AG04450 (cell line): ENCODE results near the gene RRBP1. TPM values are rescaled to one million over a fixed set of nuclear protein-coding genes. Genes with fewer than 3 reads are reported as not detected.

Experiments
- CTCF ChIA-PET: fragments of 300-600, 350-600 bp; formaldehyde crosslinking; extraction: SDS; loops from one replicate; lab custom pipeline; 2022; ENCODE audit warnings: antibody characterized with exemption, inconsistent platforms; lab: Charles Lee
- POLR2A ChIA-PET: fragments of 350-600 bp; formaldehyde crosslinking; extraction: SDS; loops from one replicate; lab custom pipeline; 2021; ENCODE audit warnings: antibody characterized with exemption, inconsistent platforms; lab: Yijun Ruan, JAX
- DNase-seq: peaks from one replicate; pipeline ENCODE4 v3.0.0-alpha.2; 2011; ENCODE audit warnings: low read depth, low spot score
- H3K27ac ChIP-seq: one replicate; pipeline ENCODE4 v1.5.1; 2012; ENCODE audit warnings: low read depth, low read length, control low read depth
- H3K27me3 ChIP-seq: one replicate; pipeline ENCODE4 v1.6.0; 2012; ENCODE audit warnings: low read length; ENCODE audit not compliant: control insufficient read depth, insufficient read depth
- H3K4me3 ChIP-seq: 2 replicates; pipeline ENCODE4 v1.5.1; 2011; ENCODE audit warnings: mild to moderate bottlenecking, low read depth, low read length, control low read depth
- H3K9me3 ChIP-seq: 2 replicates; pipeline ENCODE4 v1.5.1; 2012; ENCODE audit warnings: low read length; ENCODE audit not compliant: control insufficient read depth, insufficient read depth
- polyA plus RNA-seq: library from polyadenylated mRNA; depleted of rRNA; stranded (reverse); fragments of >200 nt; gene quantifications from 2 replicates; pipeline ENCODE4 v1.2.3, GENCODE V29; 2011
- TF ChIP-seq, protein P1 (sequence below): IDR thresholded peaks from 2 replicates; pipeline ENCODE4 v1.5.1; 2011; ENCODE audit warnings: low read depth, low read length, control low read depth, inconsistent platforms

The RRBP1 gene
- polyA plus RNA-seq, 1 experiment, result 153 TPM

GRCh38 chr20:17611290-17611539, 70.8 kb downstream of the RRBP1 start:
- H3K9me3 ChIP-seq, result no peaks in the 10 kb centered on the region
- no peak overlapping the region for H3K4me3 ChIP-seq
- no peak overlapping the region for H3K27ac ChIP-seq
- H3K27me3 ChIP-seq, result no peaks in the 10 kb centered on the region
- DNase-seq, result no peak
- TF ChIP-seq, protein P1, sequence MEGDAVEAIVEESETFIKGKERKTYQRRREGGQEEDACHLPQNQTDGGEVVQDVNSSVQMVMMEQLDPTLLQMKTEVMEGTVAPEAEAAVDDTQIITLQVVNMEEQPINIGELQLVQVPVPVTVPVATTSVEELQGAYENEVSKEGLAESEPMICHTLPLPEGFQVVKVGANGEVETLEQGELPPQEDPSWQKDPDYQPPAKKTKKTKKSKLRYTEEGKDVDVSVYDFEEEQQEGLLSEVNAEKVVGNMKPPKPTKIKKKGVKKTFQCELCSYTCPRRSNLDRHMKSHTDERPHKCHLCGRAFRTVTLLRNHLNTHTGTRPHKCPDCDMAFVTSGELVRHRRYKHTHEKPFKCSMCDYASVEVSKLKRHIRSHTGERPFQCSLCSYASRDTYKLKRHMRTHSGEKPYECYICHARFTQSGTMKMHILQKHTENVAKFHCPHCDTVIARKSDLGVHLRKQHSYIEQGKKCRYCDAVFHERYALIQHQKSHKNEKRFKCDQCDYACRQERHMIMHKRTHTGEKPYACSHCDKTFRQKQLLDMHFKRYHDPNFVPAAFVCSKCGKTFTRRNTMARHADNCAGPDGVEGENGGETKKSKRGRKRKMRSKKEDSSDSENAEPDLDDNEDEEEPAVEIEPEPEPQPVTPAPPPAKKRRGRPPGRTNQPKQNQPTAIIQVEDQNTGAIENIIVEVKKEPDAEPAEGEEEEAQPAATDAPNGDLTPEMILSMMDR, result no peak; the same call in 1 of the 2 replicates
- POLR2A ChIA-PET, result interaction anchor here (0.9 to 1.5 kb wide), 2 partner anchors 68 to 74 kb away, joined by 3 to 4 read pairs; no protein-coding TSS in a partner anchor
- CTCF ChIA-PET, result interaction anchor here (1.0 to 2.6 kb wide), 2 partner anchors 74 to 107 kb away, joined by 3 to 14 read pairs; no protein-coding TSS in a partner anchor

DNA sequence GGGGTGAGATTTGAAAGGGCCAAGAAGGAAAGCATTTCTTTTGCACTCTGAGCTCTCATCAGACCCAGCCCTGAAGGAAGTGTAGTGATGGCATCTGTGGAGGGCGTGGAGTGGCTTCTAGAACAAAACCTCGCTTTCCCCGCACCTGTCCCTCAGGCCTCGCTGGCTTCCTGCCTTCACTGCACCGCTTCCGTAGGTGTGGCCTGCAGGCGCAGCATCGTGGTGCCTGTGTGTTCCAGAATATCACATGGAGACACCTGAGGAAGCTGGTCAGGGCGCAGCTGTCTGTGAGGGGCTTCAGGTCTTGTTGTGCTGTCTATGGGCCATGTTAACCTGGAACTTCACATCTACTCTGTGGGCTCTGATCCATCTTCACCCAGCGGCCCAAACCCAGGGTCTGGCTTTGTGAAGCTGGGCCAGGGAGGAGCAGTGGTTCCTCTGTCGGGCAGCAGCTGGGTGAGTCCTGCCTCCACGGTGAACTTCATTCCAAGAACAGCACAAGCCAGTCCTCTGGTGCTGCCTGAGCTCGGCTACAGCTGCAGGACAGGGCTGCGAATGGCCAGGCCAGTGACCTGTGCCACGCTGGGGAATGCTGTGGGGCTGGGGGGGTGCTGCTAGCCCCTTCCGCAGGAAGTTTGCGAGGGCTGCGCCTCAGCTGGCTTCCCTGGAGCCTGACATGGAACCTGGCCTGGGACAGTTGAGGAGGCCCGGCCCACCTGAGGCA, 71.3 kb downstream of the RRBP1 start:
- TF ChIP-seq, protein P1, result no peak
- Histone ChIP-seq H3K27ac (peak overlapping the region; percentile 39), H3K9me3 (no peaks in the 10 kb centered on the region), H3K4me3 (no peak overlapping the region), H3K27me3 (no peaks in the 10 kb centered on the region)
- ChIA-PET POLR2A (interaction anchor here (0.9 to 1.5 kb wide), 2 partner anchors 67 to 74 kb away, joined by 3 to 4 read pairs; no protein-coding TSS in a partner anchor), CTCF (interaction anchor here (0.7 to 2.6 kb wide), 4 partner anchors 71 to 107 kb away, joined by 3 to 14 read pairs (median 4); no protein-coding TSS in a partner anchor)
- no peak for DNase-seq

DNA sequence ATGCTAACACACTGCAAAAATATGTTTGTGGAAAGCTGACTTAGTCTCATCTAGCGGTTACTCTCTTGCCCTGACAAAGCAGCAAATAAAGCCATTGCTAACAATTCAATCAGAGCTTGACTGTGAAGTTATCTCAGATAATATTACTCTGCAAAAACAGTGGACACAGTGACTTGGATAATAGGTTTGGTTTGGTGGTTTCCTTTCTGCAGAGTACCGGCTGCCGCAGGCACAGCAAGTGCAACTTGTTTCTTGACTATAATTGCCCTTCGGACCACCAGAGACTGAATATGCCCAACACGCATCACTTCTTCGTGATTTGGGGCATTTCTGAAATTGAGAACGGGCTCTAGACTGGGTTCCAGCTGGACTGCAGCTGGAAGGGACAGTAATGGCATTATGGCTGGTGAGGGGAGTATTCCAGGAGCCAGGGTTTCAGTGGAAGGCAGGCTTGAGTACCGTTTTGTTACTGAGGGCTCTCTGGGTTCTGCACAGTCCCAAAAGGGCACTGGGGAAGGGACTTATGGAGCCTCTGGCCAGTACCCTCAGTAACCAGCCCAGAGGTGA, 72.1 kb downstream of the RRBP1 start:
- Histone ChIP-seq H3K27ac (peak overlapping the region; percentile 48), H3K4me3 (no peak overlapping the region), H3K9me3 (no peaks in the 10 kb centered on the region), H3K27me3 (no peaks in the 10 kb centered on the region)
- TF ChIP-seq, protein P1, result no peak
- no peak for DNase-seq
- CTCF ChIA-PET, result interaction anchor here (0.5 to 2.6 kb wide), 4 partner anchors 70 to 385 kb away, joined by 3 to 14 read pairs (median 4); no protein-coding TSS in a partner anchor
- POLR2A ChIA-PET, result interaction anchor here (1.1 to 1.5 kb wide), 2 partner anchors 40 to 67 kb away, joined by 3 read pairs; partner anchors contain the start of gene DSTN

DNA sequence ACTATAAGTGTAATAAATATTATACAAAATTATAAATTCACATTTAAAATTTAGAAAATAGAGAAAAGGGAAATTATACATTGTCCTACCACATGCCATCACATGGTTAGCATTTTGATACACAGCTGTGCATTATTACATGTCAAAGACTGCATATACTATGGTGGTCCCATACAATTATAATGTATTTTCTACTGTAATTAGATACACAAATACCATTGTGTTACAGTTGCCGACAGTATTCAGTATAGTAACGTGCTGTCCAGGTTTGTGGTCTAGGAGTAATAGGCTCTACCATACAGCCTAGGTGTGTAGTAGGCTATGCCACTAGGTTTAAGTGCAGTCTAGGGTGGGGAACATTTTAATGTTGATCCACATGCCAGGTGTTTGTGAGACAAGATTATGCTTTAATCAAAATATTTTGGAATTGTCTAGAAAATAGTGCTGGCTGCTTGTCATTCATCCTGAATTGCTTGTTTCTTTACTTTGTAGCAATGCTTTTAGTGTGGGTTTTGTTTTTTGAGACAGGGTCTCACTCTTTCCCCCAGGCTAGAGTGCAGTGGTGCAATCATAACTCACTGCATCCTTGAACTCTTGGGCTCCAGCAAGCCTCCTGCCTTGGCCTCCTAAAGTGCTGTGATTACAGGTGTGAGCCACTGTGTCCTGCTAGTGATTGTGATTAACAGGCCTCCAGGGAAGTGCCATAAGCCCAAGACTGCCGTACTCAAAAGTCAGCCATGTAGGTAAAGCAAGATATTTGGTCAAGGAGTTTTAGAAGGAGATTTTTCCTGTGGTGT, 73.1 kb downstream of the RRBP1 start:
- CTCF ChIA-PET, result interaction anchor here (0.5 to 2.6 kb wide), 4 partner anchors 72 to 386 kb away, joined by 3 to 14 read pairs (median 5); no protein-coding TSS in a partner anchor
- TF ChIP-seq, protein P1, result no peak

More for the DNA sequence above, 73.1 kb downstream of the RRBP1 start:
- DNase-seq, result no peak
- Histone ChIP-seq H3K4me3 (no peak overlapping the region), H3K9me3 (no peaks in the 10 kb centered on the region), H3K27ac (no peak overlapping the region), H3K27me3 (no peaks in the 10 kb centered on the region)
- POLR2A ChIA-PET, result interaction anchor here (0.7 to 1.1 kb wide), 2 partner anchors 39 to 69 kb away, joined by 3 read pairs; partner anchors contain the start of gene DSTN
